HCT116 (cell line): ENCODE results near the gene ARHGEF38. TPM values are rescaled to one million over a fixed set of nuclear protein-coding genes. Genes with fewer than 3 reads are reported as not detected.

Experiments
- ATAC-seq: fragments of 200-7000 bp; cut with Tn5 transposase; 2 replicates; pipeline ENCODE4 v1.9.1; 2020; ENCODE audit warnings: mild to moderate bottlenecking, moderate library complexity
- BruUV-seq: library from RNA; stranded (reverse); fragments of 400-500 nt; replicated peaks from 2 replicates; lab custom pipeline; 2021; lab: Mats Ljungman, UMichigan
- CTCF ChIA-PET: fragments of 300-600 bp; sonication (Branson Sonifier 250); formaldehyde crosslinking; loops from one replicate; lab custom pipeline; 2021; ENCODE audit warnings: antibody characterized with exemption; lab: Charles Lee
- POLR2A ChIA-PET: fragments of 300-600, 350-600 bp; sonication (Branson Sonifier 250); formaldehyde crosslinking; loops from one replicate; lab custom pipeline; 2021; ENCODE audit warnings: antibody characterized with exemption; lab: Charles Lee
- RAD21 ChIA-PET, 2 experiments: fragments of 300-600 bp; sonication (Branson Sonifier 250); formaldehyde crosslinking; loops; one replicate each; lab custom pipeline; 2023; ENCODE audit warnings: low total read pairs in 2 of 2; ENCODE audit not compliant: uncharacterized antibody in 2 of 2, unreplicated experiment in 2 of 2, low non-redundant PET in 1 of 2; lab: Charles Lee
- DNase-seq: peaks from one replicate; pipeline ENCODE4 v3.0.0-alpha.2; 2010; ENCODE audit warnings: low read depth, low spot score
- H2AFZ ChIP-seq: fragments of 200-600 bp; shearing (Covaris generic), sonication (generic); 2 replicates; pipeline ENCODE4 v1.6.1; 2017; ENCODE audit warnings: low read depth, mixed run types, mixed read lengths, antibody characterized with exemption, low read length; ENCODE audit not compliant: poor library complexity, severe bottlenecking
- H3K27ac ChIP-seq: 2 replicates; pipeline ENCODE4 v1.5.1; 2012; ENCODE audit warnings: low read depth, low read length
- H3K27me3 ChIP-seq: fragments of 200-600 bp; sonication (generic); 2 replicates; pipeline ENCODE4 v1.6.1; 2016; ENCODE audit warnings: mixed run types, low read length, mixed read lengths; ENCODE audit not compliant: insufficient read depth
- H3K36me3 ChIP-seq, 2 experiments: fragments of 200-500 bp in 1 of 2; fragments of 200-600 bp in 1 of 2; sonication (Bioruptor generic) in 1 of 2; sonication (generic) in 1 of 2; 2 replicates each; pipeline versions ENCODE4 v1.5.1 to v1.6.1; 2014 to 2016; ENCODE audit warnings: low read length in 2 of 2, inconsistent platforms in 1 of 2, mixed read lengths in 1 of 2, mixed run types in 1 of 2; ENCODE audit not compliant: insufficient read depth in 2 of 2, control insufficient read depth in 1 of 2
- H3K4me1 ChIP-seq, 2 experiments: fragments of 200-600 bp in 1 of 2; sonication (generic) in 1 of 2; 2 replicates each; pipeline versions ENCODE4 v1.5.1 to v1.6.1; 2012 to 2017; ENCODE audit warnings: low read length in 2 of 2, inconsistent platforms in 1 of 2, mild to moderate bottlenecking in 1 of 2, mixed read lengths in 1 of 2, mixed run types in 1 of 2, moderate library complexity in 1 of 2; ENCODE audit not compliant: insufficient read depth in 2 of 2, control insufficient read depth in 1 of 2
- H3K4me2 ChIP-seq: fragments of 200-600 bp; sonication (generic); 2 replicates; pipeline ENCODE4 v1.6.1; 2017; ENCODE audit warnings: mixed run types, low read length, mixed read lengths
- H3K4me3 ChIP-seq, 2 experiments: fragments of 200-600 bp in 1 of 2; sonication (generic) in 1 of 2; replicated peaks in 1 of 2; 2 replicates each; pipeline ENCODE4 v1.5.1; 2011 to 2016; ENCODE audit warnings: low read length in 2 of 2, control low read depth in 1 of 2, low read depth in 1 of 2, mild to moderate bottlenecking in 1 of 2, mixed read lengths in 1 of 2, mixed run types in 1 of 2
- H3K79me2 ChIP-seq: fragments of 200-600 bp; sonication (generic); 2 replicates; pipeline ENCODE4 v1.6.1; 2017; ENCODE audit warnings: mild to moderate bottlenecking, mixed run types, low read length, moderate library complexity, mixed read lengths; ENCODE audit not compliant: insufficient read depth
- H3K9ac ChIP-seq: fragments of 200-600 bp; sonication (generic); 2 replicates; pipeline ENCODE4 v1.6.1; 2016; ENCODE audit warnings: low read length, mixed read lengths
- H3K9me2 ChIP-seq: fragments of 200-600 bp; sonication (generic), shearing (Covaris generic); 2 replicates; pipeline ENCODE4 v1.6.1; 2017; ENCODE audit warnings: mixed run types, mild to moderate bottlenecking, moderate library complexity; ENCODE audit not compliant: insufficient read depth
- H3K9me3 ChIP-seq, 2 experiments: fragments of 200-500 bp in 1 of 2; fragments of 200-600 bp in 1 of 2; sonication (Bioruptor generic) in 1 of 2; sonication (generic) in 1 of 2; 2 replicates each; pipeline ENCODE4 v1.6.1; 2014 to 2017; ENCODE audit warnings: low read length in 2 of 2, mixed read lengths in 2 of 2, inconsistent platforms in 1 of 2, low read depth in 1 of 2, mild to moderate bottlenecking in 1 of 2, mixed run types in 1 of 2, moderate library complexity in 1 of 2; ENCODE audit not compliant: control insufficient read depth in 1 of 2, insufficient read depth in 1 of 2
- H4K20me1 ChIP-seq: fragments of 200-600 bp; sonication (generic), shearing (Covaris generic); 2 replicates; pipeline ENCODE4 v1.6.1; 2017; ENCODE audit warnings: mixed run types, mild to moderate bottlenecking, moderate library complexity; ENCODE audit not compliant: insufficient read depth
- ATF3 ChIP-seq: IDR thresholded peaks from 2 replicates; pipeline ENCODE4 v1.6.1; 2012
- CEBPB ChIP-seq: IDR thresholded peaks from 2 replicates; pipeline ENCODE4 v1.6.1; 2012; ENCODE audit warnings: low read depth
- ELF1 ChIP-seq: IDR thresholded peaks from 2 replicates; pipeline ENCODE4 v1.6.1; 2012; ENCODE audit warnings: low read depth, borderline replicate concordance
- EZH2 ChIP-seq: fragments of 200-600 bp; sonication (generic); IDR thresholded peaks from 2 replicates; pipeline ENCODE4 v1.6.1; 2017; ENCODE audit warnings: antibody characterized with exemption, mixed run types
- EZH2phosphoT487 ChIP-seq: fragments of 200-600 bp; IDR thresholded peaks from 2 replicates; pipeline ENCODE4 v1.6.1; 2018; ENCODE audit warnings: antibody characterized with exemption, borderline replicate concordance
- MAX ChIP-seq: IDR thresholded peaks from 2 replicates; pipeline ENCODE4 v1.6.1; 2012
- POLR2A ChIP-seq: IDR thresholded peaks from 2 replicates; pipeline ENCODE4 v1.7.0; 2011; ENCODE audit warnings: borderline replicate concordance; ENCODE audit not compliant: insufficient read depth, insufficient read length; ENCODE audit errors: extremely low read depth
- POLR2AphosphoS5 ChIP-seq: IDR thresholded peaks from 2 replicates; pipeline ENCODE4 v1.6.1; 2011; ENCODE audit warnings: mild to moderate bottlenecking, low read depth, low read length, moderate library complexity
- RAD21 ChIP-seq: IDR thresholded peaks from 2 replicates; pipeline ENCODE4 v1.6.1; 2012; ENCODE audit warnings: low read depth, mild to moderate bottlenecking
- REST ChIP-seq: IDR thresholded peaks from 2 replicates; pipeline ENCODE4 v1.6.1; 2012; ENCODE audit warnings: low read depth
- SIN3A ChIP-seq: IDR thresholded peaks from 2 replicates; pipeline ENCODE4 v1.6.1; 2012; ENCODE audit warnings: low read depth
- SP1 ChIP-seq: IDR thresholded peaks from 2 replicates; pipeline ENCODE4 v1.6.1; 2012; ENCODE audit warnings: low read depth
- SRF ChIP-seq: IDR thresholded peaks from 2 replicates; pipeline ENCODE4 v1.6.1; 2012; ENCODE audit warnings: low read depth
- TCF7L2 ChIP-seq: IDR thresholded peaks from 2 replicates; pipeline ENCODE4 v1.7.0; 2011; ENCODE audit warnings: borderline replicate concordance, inconsistent platforms; ENCODE audit not compliant: insufficient read depth, insufficient read length; ENCODE audit errors: extremely low read depth
- YY1 ChIP-seq: IDR thresholded peaks from 2 replicates; pipeline ENCODE4 v1.6.1; 2011; ENCODE audit warnings: low read length, low read depth, moderate library complexity, mild to moderate bottlenecking; ENCODE audit not compliant: insufficient replicate concordance; ENCODE audit errors: extremely low read depth
- ZFX ChIP-seq: fragments of 450-650 bp; IDR thresholded peaks from 2 replicates; pipeline ENCODE4 v1.6.1; 2017
- intact Hi-C: fragments of 100-400 bp; cut with micrococcal nuclease; formaldehyde crosslinking; loops from 2 replicates; pipeline ENCODE4 v1.10.0; 2022
- total RNA-seq: library from RNA; stranded (reverse); gene quantifications from one replicate; pipeline ENCODE4 v1.2.1, GENCODE V29; 2021; ENCODE audit not compliant: unreplicated experiment

The ARHGEF38 gene
- total RNA-seq, 1 experiment from 2014 or later: not detected

GRCh38 chr4:105543346-105543745, 9.1 kb upstream of the ARHGEF38 start:
- DNase-seq: no peak
- Histone ChIP-seq H3K27me3 (no peaks in the 10 kb centered on the region), H3K36me3 (no peaks in the 10 kb centered on the region)
- TF ChIP-seq ELF1: no peak
- no peak for TF ChIP-seq EZH2
- TF ChIP-seq POLR2A: no peak
- no peak for TF ChIP-seq YY1
- no peak for TF ChIP-seq ATF3
- no peak for TF ChIP-seq EZH2phosphoT487
- TF ChIP-seq TCF7L2: no peak
- TF ChIP-seq REST: no peak
- no peak for TF ChIP-seq MAX
- TF ChIP-seq RAD21: no peak
- TF ChIP-seq CEBPB: no peak
- no peak for TF ChIP-seq POLR2AphosphoS5
- TF ChIP-seq ZFX: no peak
- TF ChIP-seq SP1: no peak
- no peak for TF ChIP-seq SRF
- no peak for TF ChIP-seq SIN3A
- TF ChIP-seq, all 23 proteins: peak for 0
- no TSS peak for BruUV-seq
- H3K9me2 ChIP-seq: no peaks in the 10 kb centered on the region
- no peak overlapping the region for H3K4me3 ChIP-seq
- no peak for ATAC-seq
- POLR2A ChIA-PET: no interaction called here
- CTCF ChIA-PET: no interaction called here
- RAD21 ChIA-PET: interaction anchor here in 1 of 2 experiments (0.6 kb wide), 1 partner anchor 47 kb away, joined by 3 read pairs; no protein-coding TSS in a partner anchor
- H3K4me2 ChIP-seq: no peak overlapping the region
- H3K4me1 ChIP-seq: peaks cover 0 to 2% of the 10 kb centered on the region in 2 experiments; a peak in 1 of 4 replicates
- H3K9ac ChIP-seq: no peak overlapping the region
- no peaks in the 10 kb centered on the region for H3K79me2 ChIP-seq
- no peak overlapping the region for H3K27ac ChIP-seq
- intact Hi-C loops: no loop called here
- no peaks in the 10 kb centered on the region for H3K9me3 ChIP-seq
- no peak overlapping the region for H2AFZ ChIP-seq
- H4K20me1 ChIP-seq: no peaks in the 10 kb centered on the region
